ENCODE results near the gene MNT. TPM values are rescaled to one million over a fixed set of nuclear protein-coding genes. Genes with fewer than 3 reads are reported as not detected.

MNT gene
- total RNA-seq, 1 experiment from 2014 or later: 32.1 TPM

DNA sequence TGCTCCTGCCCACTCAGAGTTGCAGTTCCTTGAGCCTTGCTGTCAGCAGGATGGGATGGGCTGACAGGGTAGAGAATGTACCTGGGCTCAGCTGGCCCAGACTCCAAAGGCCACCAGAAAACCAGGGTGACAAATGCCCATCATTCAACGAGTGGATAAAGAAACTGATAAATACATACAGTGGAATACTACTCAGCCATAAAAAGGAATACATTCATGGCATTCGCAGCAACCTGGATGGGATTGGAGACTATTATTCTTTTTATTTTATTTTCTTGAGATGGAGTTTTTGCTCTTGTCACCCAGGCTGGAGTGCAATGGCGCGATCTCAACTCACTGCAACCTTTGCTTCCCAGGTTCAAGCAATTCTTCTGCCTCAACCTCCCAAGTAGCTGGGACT, 43.6 kb downstream of the MNT start:
- no peaks in the 10 kb centered on the region for H3K36me3 ChIP-seq (ENCODE audit: insufficient read depth, low read length, poor library complexity, severe bottlenecking)
- no peak overlapping the region for H3K27ac ChIP-seq (ENCODE audit: low read depth, low read length, poor library complexity, severe bottlenecking)
- H3K4me3 ChIP-seq (ENCODE audit: low read depth, low read length, poor library complexity, severe bottlenecking): no peak overlapping the region
- TF ChIP-seq EZH2 (IDR thresholded peaks at IDR 0.05; ENCODE audit: borderline replicate concordance, low read depth, low read length, poor library complexity, severe bottlenecking): no peak
- TF ChIP-seq, protein P1, sequence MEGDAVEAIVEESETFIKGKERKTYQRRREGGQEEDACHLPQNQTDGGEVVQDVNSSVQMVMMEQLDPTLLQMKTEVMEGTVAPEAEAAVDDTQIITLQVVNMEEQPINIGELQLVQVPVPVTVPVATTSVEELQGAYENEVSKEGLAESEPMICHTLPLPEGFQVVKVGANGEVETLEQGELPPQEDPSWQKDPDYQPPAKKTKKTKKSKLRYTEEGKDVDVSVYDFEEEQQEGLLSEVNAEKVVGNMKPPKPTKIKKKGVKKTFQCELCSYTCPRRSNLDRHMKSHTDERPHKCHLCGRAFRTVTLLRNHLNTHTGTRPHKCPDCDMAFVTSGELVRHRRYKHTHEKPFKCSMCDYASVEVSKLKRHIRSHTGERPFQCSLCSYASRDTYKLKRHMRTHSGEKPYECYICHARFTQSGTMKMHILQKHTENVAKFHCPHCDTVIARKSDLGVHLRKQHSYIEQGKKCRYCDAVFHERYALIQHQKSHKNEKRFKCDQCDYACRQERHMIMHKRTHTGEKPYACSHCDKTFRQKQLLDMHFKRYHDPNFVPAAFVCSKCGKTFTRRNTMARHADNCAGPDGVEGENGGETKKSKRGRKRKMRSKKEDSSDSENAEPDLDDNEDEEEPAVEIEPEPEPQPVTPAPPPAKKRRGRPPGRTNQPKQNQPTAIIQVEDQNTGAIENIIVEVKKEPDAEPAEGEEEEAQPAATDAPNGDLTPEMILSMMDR (conservative IDR thresholded peaks at IDR 0.05; ENCODE audit: low read depth, low read length): no peak
- intact Hi-C loops (cut with micrococcal nuclease; ENCODE audit: unreplicated experiment): no loop called here
- DNase-seq (ENCODE audit: low spot score): no peak
- ChIA-PET CTCF (no interaction called here), POLR2A (ENCODE audit: low non-redundant PET) (no interaction called here)
- peaks cover 14% of the 10 kb centered on the region for H3K4me1 ChIP-seq (ENCODE audit: insufficient read depth, low read length, poor library complexity, severe bottlenecking)
- no TSS peak for BruUV-seq (replicated peaks)
- H3K27me3 ChIP-seq (replicated peaks; ENCODE audit: insufficient read depth, low read depth, low read length, poor library complexity): no peaks in the 10 kb centered on the region
- H3K9me3 ChIP-seq (ENCODE audit: low read depth, low read length, poor library complexity, severe bottlenecking): no peaks in the 10 kb centered on the region

DNA sequence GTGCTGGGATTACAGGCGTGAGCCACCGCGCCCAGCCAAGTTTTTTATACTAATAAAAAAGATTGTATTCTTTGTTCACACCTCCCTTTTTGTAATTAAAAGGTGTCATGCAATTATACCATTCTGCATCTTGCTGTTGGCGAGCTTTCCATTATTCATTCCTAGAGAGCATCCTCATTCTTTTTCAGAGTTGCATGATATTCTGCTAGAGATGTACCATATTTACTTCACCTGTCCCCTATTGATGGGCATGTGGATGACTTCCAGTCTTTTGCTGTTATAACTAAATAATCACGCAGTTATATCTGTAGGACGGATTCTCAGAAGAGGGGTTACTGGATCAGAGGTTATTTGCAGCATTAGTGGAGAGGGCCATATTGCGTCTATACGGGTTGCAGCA, 46.5 kb downstream of the MNT start:
- intact Hi-C loops (cut with micrococcal nuclease; ENCODE audit: unreplicated experiment): no loop called here
- Histone ChIP-seq H3K4me1 (ENCODE audit: insufficient read depth, low read length, poor library complexity, severe bottlenecking) (peaks cover 8% of the 10 kb centered on the region), H3K9me3 (ENCODE audit: low read depth, low read length, poor library complexity, severe bottlenecking) (no peaks in the 10 kb centered on the region), H3K36me3 (ENCODE audit: insufficient read depth, low read length, poor library complexity, severe bottlenecking) (no peaks in the 10 kb centered on the region), H3K27ac (ENCODE audit: low read depth, low read length, poor library complexity, severe bottlenecking) (no peak overlapping the region), H3K4me3 (ENCODE audit: low read depth, low read length, poor library complexity, severe bottlenecking) (no peak overlapping the region), H3K27me3 (replicated peaks; ENCODE audit: insufficient read depth, low read depth, low read length, poor library complexity) (no peaks in the 10 kb centered on the region)
- ChIA-PET POLR2A (ENCODE audit: low non-redundant PET) (no interaction called here), CTCF (no interaction called here)
- no peak for DNase-seq (ENCODE audit: low spot score)
- TF ChIP-seq, protein P1 (conservative IDR thresholded peaks at IDR 0.05; ENCODE audit: low read depth, low read length): no peak
- no peak for TF ChIP-seq EZH2 (IDR thresholded peaks at IDR 0.05; ENCODE audit: borderline replicate concordance, low read depth, low read length, poor library complexity, severe bottlenecking)
- no TSS peak for BruUV-seq (replicated peaks)

DNA sequence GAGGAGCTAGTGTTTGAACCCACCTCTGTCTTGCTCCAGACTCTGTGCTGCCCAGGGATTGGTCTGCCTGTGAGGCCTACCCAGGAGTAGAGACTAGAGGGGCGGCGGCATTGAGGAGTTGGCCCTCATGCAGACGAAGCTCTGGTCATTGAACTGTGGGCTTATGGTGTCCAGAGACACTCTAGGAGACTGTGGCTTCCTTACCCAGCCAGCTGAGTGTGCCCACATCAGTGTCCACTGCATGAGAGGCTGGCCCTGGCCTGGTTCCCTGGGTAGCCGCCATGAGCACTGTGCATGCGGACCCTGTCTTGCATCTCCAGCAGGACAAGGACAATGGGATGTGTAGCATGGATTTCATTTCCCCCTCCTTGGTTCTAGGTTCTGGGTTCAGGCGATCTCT, 49.6 kb downstream of the MNT start:
- no peak for DNase-seq (ENCODE audit: low spot score)
- Histone ChIP-seq H3K36me3 (ENCODE audit: insufficient read depth, low read length, poor library complexity, severe bottlenecking) (no peaks in the 10 kb centered on the region), H3K9me3 (ENCODE audit: low read depth, low read length, poor library complexity, severe bottlenecking) (no peaks in the 10 kb centered on the region), H3K4me1 (ENCODE audit: insufficient read depth, low read length, poor library complexity, severe bottlenecking) (peaks cover 14% of the 10 kb centered on the region), H3K27me3 (replicated peaks; ENCODE audit: insufficient read depth, low read depth, low read length, poor library complexity) (no peaks in the 10 kb centered on the region), H3K4me3 (ENCODE audit: low read depth, low read length, poor library complexity, severe bottlenecking) (no peak overlapping the region), H3K27ac (ENCODE audit: low read depth, low read length, poor library complexity, severe bottlenecking) (no peak overlapping the region)
- POLR2A ChIA-PET (ENCODE audit: low non-redundant PET): no interaction called here
- no TSS peak for BruUV-seq (replicated peaks)
- TF ChIP-seq, protein P1 (conservative IDR thresholded peaks at IDR 0.05; ENCODE audit: low read depth, low read length): no peak
- no peak for TF ChIP-seq EZH2 (IDR thresholded peaks at IDR 0.05; ENCODE audit: borderline replicate concordance, low read depth, low read length, poor library complexity, severe bottlenecking)
- intact Hi-C loops (cut with micrococcal nuclease; ENCODE audit: unreplicated experiment): no loop called here
- CTCF ChIA-PET: no interaction called here

Measured in A673 (cell line).